ENCODE data around the gene ARSG.

GRCh38 chr17:68317458-68317857 lies 26.2 kb downstream of the ARSG start:
- TF ChIP-seq CTCF (IDR thresholded peaks at IDR 0.05; ENCODE audit: low read depth, low read length, missing input control), result no peak
- no peak for TF ChIP-seq ATF3 (IDR thresholded peaks at IDR 0.05)
- no peak for TF ChIP-seq TAF1 (conservative IDR thresholded peaks at IDR 0.05)
- TF ChIP-seq SP1 (IDR thresholded peaks at IDR 0.05), result no peak
- TF ChIP-seq REST (IDR thresholded peaks at IDR 0.05), result no peak
- no peak for TF ChIP-seq EGR1 (IDR thresholded peaks at IDR 0.05; ENCODE audit: low read depth in 2 of 2)
- no peak for TF ChIP-seq ZBTB33 (IDR thresholded peaks at IDR 0.05)
